SIG-M5 treated with dmso at 0.1 percent for 504 hours (cell line): ENCODE measurements around the gene GPR137.

Experiments
- DNase-seq: peaks from one replicate; lab custom pipeline; 2025; ENCODE audit not compliant: unreplicated experiment; lab: John Stamatoyannopoulos, UW

The GPR137 gene

DNA sequence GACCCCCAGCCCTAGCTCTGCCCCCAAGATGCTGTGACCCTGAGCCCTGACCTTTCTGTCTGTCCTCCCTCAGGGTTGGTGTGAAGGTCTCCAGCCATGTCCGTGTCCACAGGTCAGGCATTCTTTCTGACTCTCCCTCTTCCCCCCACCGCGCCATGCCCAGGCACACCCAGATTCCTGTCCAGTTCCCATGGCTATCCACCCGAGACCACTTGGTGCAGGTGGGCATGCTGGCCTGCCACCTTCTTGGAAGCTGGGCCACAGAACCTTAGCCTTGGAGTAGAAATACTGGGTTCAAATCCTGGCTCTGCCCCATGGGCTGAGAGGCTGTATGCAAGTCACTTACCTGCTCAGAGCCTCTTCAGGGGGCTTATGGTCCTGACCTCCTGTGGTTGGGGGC, 36.6 kb upstream of the GPR137 start:
- no peak for DNase-seq

- DNase-seq, result no peak
Measured at GRCh38 chr11:64249563-64250414, 35.9 kb upstream of the GPR137 start.

- DNase-seq, result no peak
Measured at GRCh38 chr11:64250415-64251015, 35.1 kb upstream of the GPR137 start.

DNA sequence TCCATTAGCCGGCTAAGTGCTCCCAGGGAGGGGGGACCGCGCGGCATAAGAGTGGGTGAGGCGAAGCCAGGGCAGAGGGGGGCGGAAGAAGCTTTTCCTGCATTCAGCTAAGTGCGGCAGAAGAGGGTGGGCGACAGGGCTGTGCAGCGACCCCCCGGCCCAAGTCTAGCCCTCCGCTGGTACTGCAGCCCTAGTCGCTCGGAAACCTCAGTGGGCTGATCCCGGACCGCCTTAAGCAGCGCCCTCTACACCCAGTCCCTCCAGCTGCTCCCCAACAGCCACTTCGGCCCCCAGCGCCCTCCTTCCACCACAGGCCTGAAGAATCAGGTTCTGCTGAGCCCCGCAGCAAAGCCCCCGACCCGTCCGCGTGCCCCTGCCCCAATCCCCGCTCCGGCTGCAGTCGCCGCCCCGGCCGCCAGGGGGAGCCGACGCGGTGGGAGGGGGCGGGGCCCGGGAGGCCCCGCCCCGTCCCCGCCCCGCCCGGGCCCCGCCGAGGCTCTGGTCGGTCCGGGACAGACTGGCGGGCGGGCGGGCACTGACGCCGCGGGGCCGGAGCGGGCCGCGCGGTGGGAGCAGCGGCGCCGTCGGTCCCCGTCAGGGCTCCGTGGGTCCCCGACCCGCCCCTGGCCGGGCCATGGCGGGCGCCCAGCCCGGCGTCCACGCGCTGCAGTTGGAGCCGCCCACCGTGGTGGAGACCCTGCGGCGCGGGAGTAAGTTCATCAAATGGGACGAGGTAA, 34.5 kb upstream of the GPR137 start, which contains the start of gene PLCB3:
Gene PLCB3 (plus strand): TSS at position 515 of the 737 bp plus-strand sequence. CDS start 120 bp downstream, at position 635.
- DNase-seq, result no peak

- no peak for DNase-seq
Measured at GRCh38 chr11:64251753-64252002, 34.0 kb upstream of the GPR137 start.

GRCh38 chr11:64252003-64252872, 33.4 kb upstream of the GPR137 start:
- peak; percentile 15 for DNase-seq

GRCh38 chr11:64253043-64253442, 32.6 kb upstream of the GPR137 start:
- no peak for DNase-seq

GRCh38 chr11:64253481-64253880, 32.2 kb upstream of the GPR137 start:
- DNase-seq, result no peak

GRCh38 chr11:64254326-64254725, 31.3 kb upstream of the GPR137 start:
- DNase-seq, result no peak

- no peak for DNase-seq
Measured at GRCh38 chr11:64255135-64256128, 30.2 kb upstream of the GPR137 start.

- no peak for DNase-seq
Measured at GRCh38 chr11:64256300-64256699, 29.3 kb upstream of the GPR137 start.

DNA sequence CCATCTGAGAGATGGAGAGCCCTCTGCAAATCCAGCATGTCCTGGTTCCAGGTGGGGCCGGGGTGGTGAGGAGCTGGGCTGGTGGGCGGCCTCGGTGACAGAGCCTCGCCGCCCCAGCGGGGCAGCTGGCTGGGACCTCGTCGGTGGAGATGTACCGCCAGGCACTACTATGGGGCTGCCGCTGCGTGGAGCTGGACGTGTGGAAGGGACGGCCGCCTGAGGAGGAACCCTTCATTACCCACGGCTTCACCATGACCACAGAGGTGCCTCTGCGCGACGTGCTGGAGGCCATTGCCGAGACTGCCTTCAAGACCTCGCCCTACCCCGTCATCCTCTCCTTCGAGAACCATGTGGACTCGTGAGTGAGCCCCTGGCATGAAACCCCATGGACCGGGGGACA, 27.3 kb upstream of the GPR137 start:
- DNase-seq, result no peak

DNA sequence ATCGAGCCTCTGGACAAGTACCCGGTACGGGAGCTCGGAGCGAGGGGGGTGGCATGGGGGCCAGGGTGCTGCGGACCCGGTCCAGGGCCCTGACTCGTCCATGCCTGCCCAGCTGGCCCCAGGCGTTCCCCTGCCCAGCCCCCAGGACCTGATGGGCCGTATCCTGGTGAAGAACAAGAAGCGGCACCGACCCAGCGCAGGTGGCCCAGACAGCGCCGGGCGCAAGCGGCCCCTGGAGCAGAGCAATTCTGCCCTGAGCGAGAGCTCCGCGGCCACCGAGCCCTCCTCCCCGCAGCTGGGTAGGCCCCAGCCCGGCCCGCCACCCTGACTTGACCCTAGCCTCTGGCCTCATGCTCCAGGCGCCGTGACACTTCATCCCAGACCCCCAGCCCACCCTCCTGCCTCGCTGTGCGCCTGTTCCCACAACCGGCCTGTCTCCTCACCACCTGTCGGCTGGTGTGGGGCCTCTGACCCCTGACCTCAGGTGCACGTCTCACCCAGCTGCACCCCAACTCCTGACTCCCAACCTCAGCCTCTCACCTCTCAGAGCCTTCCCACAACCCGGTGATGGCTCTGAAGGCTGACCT, 26.6 kb upstream of the GPR137 start:
- DNase-seq, result no peak

GRCh38 chr11:64259533-64260067, 26.0 kb upstream of the GPR137 start:
- no peak for DNase-seq

- no peak for DNase-seq
Measured at GRCh38 chr11:64260147-64260708, 25.4 kb upstream of the GPR137 start.

- no peak for DNase-seq
Measured at GRCh38 chr11:64261556-64262080, 24.0 kb upstream of the GPR137 start.

- no peak for DNase-seq
Measured at GRCh38 chr11:64262271-64263002, 23.2 kb upstream of the GPR137 start.
